Stromal cell of bone marrow (primary cell): Measurements from ENCODE around the gene RPL14.
"Not testable (repeated sequence)": the region's sequence is repeated elsewhere in the genome, so short reads cannot be mapped to it uniquely, and the experiment has no call there.

Experiments used
- DNase-seq: peaks from one replicate; pipeline ENCODE4 v3.0.0-alpha.2; 2012; ENCODE audit warnings: low read depth

The RPL14 gene

GRCh38 chr3:40456940-40457823 is at the start of gene RPL14:
Gene RPL14, plus strand, starts transcription at chr3:40457339. Its CDS starts 133 bp downstream, at chr3:40457472.
- peak; percentile 94 for DNase-seq

DNA sequence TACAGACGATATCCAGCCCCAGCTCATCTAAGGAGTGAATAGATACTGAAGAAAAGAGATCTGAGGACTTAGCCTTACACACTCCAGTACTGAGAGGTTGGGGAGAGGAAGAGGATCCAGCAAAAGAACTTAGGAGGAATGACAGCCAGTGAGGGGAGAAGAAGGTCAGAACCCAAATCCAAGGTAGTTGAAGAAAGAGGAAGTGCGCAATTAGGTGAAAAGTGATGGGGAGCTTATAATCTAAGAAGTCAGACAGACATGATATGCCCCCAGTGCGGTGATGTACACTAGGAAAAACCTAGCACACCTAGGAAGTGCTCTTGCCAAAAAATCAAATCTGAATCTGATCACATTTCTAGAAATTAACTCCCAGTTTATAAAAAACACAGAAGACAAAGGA is 49.5 kb upstream of the RPL14 start:
- DNase-seq: no peak

DNA sequence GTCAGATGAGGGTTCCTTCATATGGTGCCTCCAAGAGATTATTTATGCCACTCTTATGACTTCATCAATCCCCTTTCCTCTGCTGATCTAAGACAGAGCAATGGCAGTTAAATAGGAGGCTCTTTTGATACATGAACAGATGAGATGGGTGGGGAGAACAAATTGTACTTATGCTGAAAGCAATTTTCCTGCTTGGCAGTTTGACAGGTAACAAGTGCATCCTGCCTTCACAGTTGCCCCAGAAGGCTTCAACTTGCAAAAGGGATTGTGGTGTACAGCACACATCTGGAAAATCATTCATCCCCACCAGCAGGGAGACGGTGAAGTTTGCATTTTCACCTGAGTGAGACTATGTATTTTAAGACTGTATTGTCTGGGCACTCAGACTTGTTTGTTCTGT is 42.9 kb upstream of the RPL14 start:
- no peak for DNase-seq

- no peak for DNase-seq
Measured at GRCh38 chr3:40417845-40418543, 39.1 kb upstream of the RPL14 start.

- no peak for DNase-seq
Measured at GRCh38 chr3:40422861-40423260, 34.3 kb upstream of the RPL14 start.

DNA sequence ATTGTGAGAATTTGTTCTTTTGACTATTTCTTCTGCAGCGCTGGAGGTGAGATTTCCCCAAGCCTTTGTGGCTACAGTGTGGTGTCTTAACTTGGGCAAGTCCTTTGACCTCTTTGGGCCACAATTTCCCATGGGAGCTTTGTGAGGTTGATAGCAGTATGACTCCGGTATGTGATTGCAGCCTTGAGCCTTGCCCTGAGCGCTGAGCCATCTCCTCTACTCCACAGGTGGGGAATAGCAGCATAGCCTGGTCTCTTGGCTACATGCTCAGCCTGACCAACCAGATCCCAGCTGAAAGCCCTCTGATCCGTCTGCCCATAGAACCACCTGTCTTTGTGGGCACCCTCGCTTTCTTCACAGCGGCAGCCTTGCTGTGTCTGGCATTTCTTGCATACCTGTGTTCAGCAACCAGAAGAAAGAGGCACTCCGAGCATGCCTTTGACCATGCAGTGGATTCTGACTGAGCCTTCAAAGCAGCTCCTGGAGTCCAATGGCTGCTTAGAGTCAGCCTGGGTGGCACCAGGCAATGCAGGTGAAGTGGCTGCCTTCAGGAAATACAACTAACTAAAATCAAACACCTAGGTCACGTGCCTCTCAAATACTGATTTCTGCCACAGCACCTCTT is 30.0 kb upstream of the RPL14 start:
- no peak for DNase-seq

DNA sequence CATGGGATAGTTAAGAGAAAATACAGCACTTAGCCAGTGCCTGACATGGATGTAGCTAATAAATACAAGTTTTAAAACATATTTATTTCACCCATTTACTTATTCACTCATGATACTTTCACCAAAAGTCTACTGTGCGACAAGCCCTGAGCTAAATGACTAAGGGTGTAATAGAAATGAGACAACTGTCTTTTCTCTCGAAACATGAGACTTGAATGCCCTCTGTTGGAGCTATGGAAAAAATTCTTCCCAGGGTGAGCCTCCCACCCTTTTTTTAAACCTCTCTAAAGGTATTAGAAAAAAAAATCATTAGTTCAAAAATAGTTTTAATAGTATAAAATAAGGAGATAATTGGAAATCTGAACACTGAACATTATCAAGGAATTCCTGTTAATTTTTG is 24.3 kb upstream of the RPL14 start:
- no peak for DNase-seq

- no peak for DNase-seq
Measured at GRCh38 chr3:40437889-40438288, 19.2 kb upstream of the RPL14 start.

GRCh38 chr3:40445062-40445461 is 12.1 kb upstream of the RPL14 start:
- no peak for DNase-seq

GRCh38 chr3:40445880-40446279 is 11.3 kb upstream of the RPL14 start:
- DNase-seq: no peak

DNA sequence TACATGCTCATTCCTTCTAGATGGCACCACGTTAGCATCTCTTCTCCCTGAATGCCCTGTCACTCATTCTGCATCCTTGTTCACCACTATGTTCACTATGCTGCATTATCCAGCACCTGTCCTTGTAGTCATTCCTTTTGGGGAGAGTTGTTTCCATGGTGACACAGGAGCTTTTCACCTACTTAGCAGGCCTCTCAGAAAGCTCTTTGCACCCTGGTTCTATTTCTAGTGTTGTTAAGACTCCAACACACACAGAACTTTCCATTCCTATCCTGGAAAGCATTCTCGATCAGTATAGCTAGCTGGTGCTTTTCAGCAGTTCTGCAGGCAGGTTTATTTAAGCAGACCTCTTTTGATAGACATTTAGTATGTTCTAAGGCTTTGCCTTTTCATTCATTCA is 6.7 kb upstream of the RPL14 start:
- DNase-seq: no peak

GRCh38 chr3:40451551-40451950 is 5.6 kb upstream of the RPL14 start:
- DNase-seq: no peak

DNA sequence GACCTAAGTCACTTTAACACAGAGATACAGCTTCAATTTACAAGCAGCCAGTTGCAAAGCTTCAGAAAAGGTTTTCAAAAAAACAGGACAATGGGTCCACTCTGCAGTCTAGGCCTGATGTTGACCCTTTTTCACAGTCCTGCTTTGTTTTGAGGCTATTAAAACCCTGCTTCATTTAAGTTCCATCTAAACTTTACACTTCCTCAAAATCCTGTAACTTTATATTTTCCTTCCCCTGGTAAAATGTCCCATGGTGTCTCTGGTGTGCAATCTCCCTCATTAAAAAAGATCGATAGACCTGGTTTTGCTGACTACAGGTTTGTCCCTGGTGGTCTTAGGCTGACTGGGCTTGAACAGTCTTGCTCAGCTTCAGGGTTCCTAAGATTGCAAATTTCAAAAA is 5.1 kb upstream of the RPL14 start:
- no peak for DNase-seq

DNA sequence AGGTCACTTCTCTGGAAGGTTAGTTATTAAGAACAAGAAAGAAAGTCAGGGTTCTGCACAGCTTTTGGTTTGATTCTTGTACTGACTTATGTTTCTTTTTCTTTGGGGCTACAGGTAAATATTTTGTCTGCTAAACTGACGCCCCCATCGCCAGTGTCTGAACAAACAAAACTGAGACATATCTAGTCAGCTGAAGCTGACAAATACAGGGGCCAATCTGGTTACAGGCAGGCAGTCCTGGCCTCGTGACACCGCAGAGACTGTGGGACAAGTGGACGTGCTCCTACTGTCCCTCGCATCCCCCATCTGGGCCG is 4.6 kb upstream of the RPL14 start:
- DNase-seq: no peak

DNA sequence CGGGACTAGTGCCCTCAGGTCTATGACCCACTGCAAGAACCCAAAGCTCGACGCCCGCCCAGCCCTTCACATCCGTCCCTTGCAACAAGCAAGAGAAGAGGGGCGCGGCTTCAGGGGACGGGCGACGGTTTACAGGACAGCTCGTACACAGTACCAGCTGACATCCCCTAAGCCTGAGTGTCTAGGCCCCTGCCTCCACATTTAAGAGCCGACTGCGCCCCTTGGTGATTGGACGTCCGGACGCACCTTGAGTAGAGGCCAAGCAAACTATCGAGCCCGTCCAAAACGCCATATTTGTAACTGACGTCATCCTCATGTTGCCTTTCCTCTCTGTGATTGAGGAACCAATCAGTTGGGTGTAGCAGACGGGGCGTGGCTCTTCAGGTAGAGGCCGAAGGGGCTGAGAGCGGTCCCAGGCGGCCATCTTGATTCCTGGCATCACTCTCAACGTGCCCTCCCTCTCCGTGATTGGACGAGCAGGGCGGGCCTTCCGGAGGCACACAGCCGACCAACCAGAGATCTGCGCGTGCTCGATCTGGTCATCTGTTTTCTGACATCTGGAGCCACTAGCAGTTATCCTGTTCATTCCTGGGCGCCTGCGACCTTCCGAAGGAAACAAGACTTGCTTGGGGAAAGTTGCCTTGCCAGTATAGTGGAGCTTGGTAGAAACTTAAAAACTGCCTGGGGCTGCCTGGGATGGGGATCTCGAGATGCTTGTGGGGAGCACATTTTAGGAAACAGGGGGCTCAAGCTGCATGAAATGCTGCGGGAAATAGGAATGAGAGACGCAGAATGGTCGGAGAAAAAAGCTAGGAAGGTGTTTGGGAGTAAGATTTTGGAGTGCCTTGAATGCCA is 4.0 kb upstream of the RPL14 start:
- DNase-seq: peak; percentile 98

- no peak for DNase-seq
Measured at GRCh38 chr3:40453933-40454332, 3.2 kb upstream of the RPL14 start.

- DNase-seq: no peak
Measured at GRCh38 chr3:40455328-40455727, 1.8 kb upstream of the RPL14 start.

DNA sequence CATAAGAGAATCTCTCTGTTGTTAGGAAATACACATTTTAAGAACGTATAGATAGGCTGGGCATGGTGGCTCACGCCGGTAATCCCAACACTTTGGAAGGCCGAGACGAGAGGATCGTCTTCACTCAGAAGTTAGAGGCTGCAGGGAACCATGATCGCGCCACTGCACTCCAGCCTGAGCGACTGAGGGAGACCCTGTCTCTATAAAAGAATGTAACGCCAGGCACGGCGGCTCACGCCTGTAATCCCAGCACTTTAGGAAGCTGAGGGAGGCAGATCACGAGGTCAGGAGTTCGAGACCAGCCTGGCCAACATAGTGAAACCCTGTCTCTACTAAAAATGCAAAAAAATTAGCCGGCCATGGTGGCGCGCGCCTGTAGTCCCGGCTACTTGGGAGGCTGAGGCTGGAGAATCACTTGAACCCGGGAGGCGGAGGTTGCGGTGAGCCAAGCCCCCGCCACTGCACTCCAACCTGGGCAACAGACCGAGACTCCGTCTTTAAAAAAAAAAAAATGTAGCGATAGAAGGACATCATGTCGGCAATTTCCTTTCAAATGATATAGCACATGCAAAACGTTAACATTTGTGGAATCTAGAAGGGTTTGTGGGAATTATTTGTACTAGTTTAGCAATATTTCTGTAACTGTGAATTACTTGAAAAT is 730 bp upstream of the RPL14 start:
- no peak for DNase-seq

DNA sequence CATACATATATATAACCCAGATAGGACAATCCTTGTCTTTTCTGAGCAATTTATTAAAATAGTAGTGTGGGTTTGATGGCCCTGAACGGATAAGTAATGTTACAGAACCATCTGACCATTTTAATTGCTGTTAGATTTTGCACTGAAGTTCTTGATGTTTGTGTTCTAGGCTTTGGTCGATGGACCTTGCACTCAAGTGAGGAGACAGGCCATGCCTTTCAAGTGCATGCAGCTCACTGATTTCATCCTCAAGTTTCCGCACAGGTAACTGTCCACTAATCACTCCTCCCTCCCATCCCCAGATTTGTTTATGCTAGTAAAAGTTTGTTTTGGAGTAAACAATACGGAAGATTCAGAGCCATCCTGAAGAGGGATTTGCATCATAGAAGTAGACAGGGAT is 1.3 kb downstream of the RPL14 start:
- no peak for DNase-seq

GRCh38 chr3:40460481-40460880 is 3.3 kb downstream of the RPL14 start:
- DNase-seq: not testable (repeated sequence)

DNA sequence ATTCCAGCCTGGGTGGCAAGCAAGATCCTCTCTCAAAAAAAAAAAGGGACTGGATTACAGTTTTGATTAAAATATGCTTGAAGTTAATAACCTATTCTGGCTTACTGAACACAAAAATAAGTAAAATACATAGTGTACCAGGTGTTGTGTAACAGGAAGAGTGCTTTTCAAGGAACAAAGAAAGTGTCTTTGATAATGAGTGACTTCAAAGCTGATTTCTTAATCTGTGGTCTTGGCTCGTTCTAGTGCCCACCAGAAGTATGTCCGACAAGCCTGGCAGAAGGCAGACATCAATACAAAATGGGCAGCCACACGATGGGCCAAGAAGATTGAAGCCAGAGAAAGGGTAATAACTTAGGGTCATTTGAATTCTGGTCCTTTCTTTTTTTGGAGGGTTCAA is 4.0 kb downstream of the RPL14 start:
- no peak for DNase-seq

GRCh38 chr3:40462838-40463237 is 5.7 kb downstream of the RPL14 start:
- DNase-seq: not testable (repeated sequence)
